HUES48 (cell line): ENCODE results near the gene PHLPP2.

Experiments used
- H3K27ac ChIP-seq: one replicate; pipeline ENCODE4 v1.7.0; 2013; ENCODE audit warnings: low read depth, low read length, inconsistent platforms
- H3K27me3 ChIP-seq: 2 replicates; pipeline ENCODE4 v1.6.1; 2013; ENCODE audit warnings: mild to moderate bottlenecking, low read length; ENCODE audit not compliant: control insufficient read depth, insufficient read depth
- H3K36me3 ChIP-seq: 2 replicates; pipeline ENCODE4 v1.6.1; 2013; ENCODE audit warnings: low read length; ENCODE audit not compliant: control insufficient read depth, insufficient read depth
- H3K4me1 ChIP-seq: 2 replicates; pipeline ENCODE4 v1.6.1; 2013; ENCODE audit warnings: mild to moderate bottlenecking, low read length; ENCODE audit not compliant: control insufficient read depth, insufficient read depth
- H3K4me3 ChIP-seq: 2 replicates; pipeline ENCODE4 v1.5.1; 2013; ENCODE audit warnings: mild to moderate bottlenecking, low read depth, low read length
- H3K9ac ChIP-seq: 2 replicates; pipeline ENCODE4 v1.6.1; 2013; ENCODE audit warnings: mild to moderate bottlenecking, low read depth, low read length, moderate library complexity
- H3K9me3 ChIP-seq: 2 replicates; pipeline ENCODE4 v1.6.1; 2013; ENCODE audit warnings: low read length; ENCODE audit not compliant: control insufficient read depth, insufficient read depth

Gene PHLPP2

GRCh38 chr16:71670537-71670936, 54.0 kb downstream of the PHLPP2 start:
- H3K27me3 ChIP-seq, result no peaks in the 10 kb centered on the region
- no peak overlapping the region for H3K9ac ChIP-seq
- H3K4me3 ChIP-seq, result no peak overlapping the region
- no peaks in the 10 kb centered on the region for H3K9me3 ChIP-seq
- H3K36me3 ChIP-seq, result peaks cover 94% of the 10 kb centered on the region
- no peaks in the 10 kb centered on the region for H3K4me1 ChIP-seq
- no peak overlapping the region for H3K27ac ChIP-seq

- Histone ChIP-seq H3K36me3 (peaks cover 94% of the 10 kb centered on the region), H3K9ac (no peak overlapping the region), H3K4me3 (no peak overlapping the region), H3K27ac (no peak overlapping the region), H3K9me3 (no peaks in the 10 kb centered on the region), H3K4me1 (no peaks in the 10 kb centered on the region), H3K27me3 (no peaks in the 10 kb centered on the region)
Observed at GRCh38 chr16:71669926-71670536, 54.5 kb downstream of the PHLPP2 start.

- no peaks in the 10 kb centered on the region for H3K4me1 ChIP-seq
- no peak overlapping the region for H3K9ac ChIP-seq
- H3K9me3 ChIP-seq, result no peaks in the 10 kb centered on the region
- H3K4me3 ChIP-seq, result no peak overlapping the region
- no peaks in the 10 kb centered on the region for H3K27me3 ChIP-seq
- no peak overlapping the region for H3K27ac ChIP-seq
- peaks cover 93% of the 10 kb centered on the region for H3K36me3 ChIP-seq
Observed at GRCh38 chr16:71666928-71667707, 57.4 kb downstream of the PHLPP2 start.

- H3K36me3 ChIP-seq, result peaks cover 90% of the 10 kb centered on the region
- H3K27ac ChIP-seq, result no peak overlapping the region
- no peaks in the 10 kb centered on the region for H3K4me1 ChIP-seq
Observed at GRCh38 chr16:71666264-71666663, 58.2 kb downstream of the PHLPP2 start.

GRCh38 chr16:71659471-71659870, 65.0 kb downstream of the PHLPP2 start:
- H3K27me3 ChIP-seq, result no peaks in the 10 kb centered on the region
- H3K4me1 ChIP-seq, result no peaks in the 10 kb centered on the region
- no peaks in the 10 kb centered on the region for H3K9me3 ChIP-seq
- H3K9ac ChIP-seq, result no peak overlapping the region
- H3K4me3 ChIP-seq, result no peak overlapping the region
- H3K36me3 ChIP-seq, result peaks cover 72% of the 10 kb centered on the region
- H3K27ac ChIP-seq, result no peak overlapping the region

More at GRCh38 chr16:71666264-71666663, 58.2 kb downstream of the PHLPP2 start:
- Histone ChIP-seq H3K27me3 (no peaks in the 10 kb centered on the region), H3K9ac (no peak overlapping the region), H3K4me3 (no peak overlapping the region), H3K9me3 (no peaks in the 10 kb centered on the region)

- no peak overlapping the region for H3K9ac ChIP-seq
- H3K4me3 ChIP-seq, result no peak overlapping the region
- H3K27me3 ChIP-seq, result no peaks in the 10 kb centered on the region
- no peaks in the 10 kb centered on the region for H3K4me1 ChIP-seq
- no peaks in the 10 kb centered on the region for H3K9me3 ChIP-seq
- H3K27ac ChIP-seq, result no peak overlapping the region
- peaks cover 71% of the 10 kb centered on the region for H3K36me3 ChIP-seq
Observed at GRCh38 chr16:71658771-71659170, 65.7 kb downstream of the PHLPP2 start.

- Histone ChIP-seq H3K36me3 (peaks cover 62% of the 10 kb centered on the region), H3K9me3 (no peaks in the 10 kb centered on the region), H3K9ac (no peak overlapping the region)
Observed at GRCh38 chr16:71649704-71650103, 74.8 kb downstream of the PHLPP2 start.

GRCh38 chr16:71648921-71649320, 75.6 kb downstream of the PHLPP2 start:
- Histone ChIP-seq H3K36me3 (peaks cover 55% of the 10 kb centered on the region), H3K27me3 (no peaks in the 10 kb centered on the region), H3K9ac (no peak overlapping the region), H3K4me3 (no peak overlapping the region), H3K9me3 (no peaks in the 10 kb centered on the region), H3K27ac (no peak overlapping the region), H3K4me1 (peaks cover 2% of the 10 kb centered on the region; the same call in 1 of the 2 replicates)

More at GRCh38 chr16:71649704-71650103, 74.8 kb downstream of the PHLPP2 start:
- Histone ChIP-seq H3K4me3 (no peak overlapping the region), H3K4me1 (no peaks in the 10 kb centered on the region), H3K27me3 (no peaks in the 10 kb centered on the region), H3K27ac (no peak overlapping the region)

- H3K4me1 ChIP-seq, result peaks cover 2% of the 10 kb centered on the region; the same call in 1 of the 2 replicates
- no peaks in the 10 kb centered on the region for H3K27me3 ChIP-seq
- H3K9ac ChIP-seq, result no peak overlapping the region
- no peak overlapping the region for H3K4me3 ChIP-seq
- no peaks in the 10 kb centered on the region for H3K9me3 ChIP-seq
- H3K36me3 ChIP-seq, result peaks cover 49% of the 10 kb centered on the region
- H3K27ac ChIP-seq, result no peak overlapping the region
Observed at GRCh38 chr16:71648162-71648561, 76.3 kb downstream of the PHLPP2 start.

GRCh38 chr16:71647391-71647790, 77.1 kb downstream of the PHLPP2 start:
- H3K27ac ChIP-seq, result no peak overlapping the region
- H3K4me1 ChIP-seq, result peaks cover 2% of the 10 kb centered on the region; the same call in 1 of the 2 replicates
- peaks cover 42% of the 10 kb centered on the region for H3K36me3 ChIP-seq
- H3K9ac ChIP-seq, result no peak overlapping the region
- no peak overlapping the region for H3K4me3 ChIP-seq
- no peaks in the 10 kb centered on the region for H3K9me3 ChIP-seq
- H3K27me3 ChIP-seq, result no peaks in the 10 kb centered on the region

GRCh38 chr16:71645450-71645849, 79.1 kb downstream of the PHLPP2 start:
- no peak overlapping the region for H3K4me3 ChIP-seq

More at GRCh38 chr16:71645450-71645849, 79.1 kb downstream of the PHLPP2 start:
- no peak overlapping the region for H3K9ac ChIP-seq
- H3K27ac ChIP-seq, result no peak overlapping the region
- no peaks in the 10 kb centered on the region for H3K9me3 ChIP-seq
- H3K4me1 ChIP-seq, result peaks cover 2% of the 10 kb centered on the region; the same call in 1 of the 2 replicates
- peaks cover 34% of the 10 kb centered on the region for H3K36me3 ChIP-seq
- H3K27me3 ChIP-seq, result no peaks in the 10 kb centered on the region
